ENCODE measurements around the gene GRPEL1. TPM values are rescaled to one million over a fixed set of nuclear protein-coding genes. Genes with fewer than 3 reads are reported as not detected.

GRPEL1 gene
- total RNA-seq, 1 experiment from 2014 or later, result 40.7 TPM

- H2BK15ac ChIP-seq (ENCODE audit: low read depth, low read length), result no peak overlapping the region
- H3K27ac ChIP-seq (ENCODE audit: insufficient read length, low read depth, low read length), result no peak overlapping the region
- no peaks in the 10 kb centered on the region for H4K20me1 ChIP-seq (ENCODE audit: control insufficient read depth, insufficient read depth, insufficient read length)
- no peak overlapping the region for H4K5ac ChIP-seq (ENCODE audit: insufficient read length, low read depth, low read length)
- H3K79me1 ChIP-seq (ENCODE audit: insufficient read depth, low read depth, low read length, poor library complexity, severe bottlenecking), result peaks cover 13% of the 10 kb centered on the region
- no peak overlapping the region for H3K27ac Mint-ChIP-seq
- H2BK12ac ChIP-seq (ENCODE audit: insufficient read length, low read depth, low read length), result no peak overlapping the region
- H3K36me3 Mint-ChIP-seq (ENCODE audit: insufficient read depth in 1 of 3, low read depth in 3 of 3), result peaks cover 38 to 66% (median 63%) of the 10 kb centered on the region in 3 experiments
- no peak overlapping the region for H3K4ac ChIP-seq (ENCODE audit: low read depth, low read length)
- H3K18ac ChIP-seq (ENCODE audit: insufficient read length, low read depth, low read length), result no peak overlapping the region
- TF ChIP-seq, protein P1, sequence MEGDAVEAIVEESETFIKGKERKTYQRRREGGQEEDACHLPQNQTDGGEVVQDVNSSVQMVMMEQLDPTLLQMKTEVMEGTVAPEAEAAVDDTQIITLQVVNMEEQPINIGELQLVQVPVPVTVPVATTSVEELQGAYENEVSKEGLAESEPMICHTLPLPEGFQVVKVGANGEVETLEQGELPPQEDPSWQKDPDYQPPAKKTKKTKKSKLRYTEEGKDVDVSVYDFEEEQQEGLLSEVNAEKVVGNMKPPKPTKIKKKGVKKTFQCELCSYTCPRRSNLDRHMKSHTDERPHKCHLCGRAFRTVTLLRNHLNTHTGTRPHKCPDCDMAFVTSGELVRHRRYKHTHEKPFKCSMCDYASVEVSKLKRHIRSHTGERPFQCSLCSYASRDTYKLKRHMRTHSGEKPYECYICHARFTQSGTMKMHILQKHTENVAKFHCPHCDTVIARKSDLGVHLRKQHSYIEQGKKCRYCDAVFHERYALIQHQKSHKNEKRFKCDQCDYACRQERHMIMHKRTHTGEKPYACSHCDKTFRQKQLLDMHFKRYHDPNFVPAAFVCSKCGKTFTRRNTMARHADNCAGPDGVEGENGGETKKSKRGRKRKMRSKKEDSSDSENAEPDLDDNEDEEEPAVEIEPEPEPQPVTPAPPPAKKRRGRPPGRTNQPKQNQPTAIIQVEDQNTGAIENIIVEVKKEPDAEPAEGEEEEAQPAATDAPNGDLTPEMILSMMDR (conservative IDR thresholded peaks at IDR 0.05), result no peak
- H3K23me2 ChIP-seq (ENCODE audit: insufficient read length, low read depth, low read length, poor library complexity, severe bottlenecking), result peaks cover 5% of the 10 kb centered on the region
- H2AK5ac ChIP-seq (ENCODE audit: insufficient read length, low read length), result no peak overlapping the region
- H3K23ac ChIP-seq (ENCODE audit: insufficient read length, low read depth, low read length), result no peak overlapping the region
- H4K91ac ChIP-seq (ENCODE audit: insufficient read length, low read depth, low read length), result no peak overlapping the region
- no peak overlapping the region for H4K8ac ChIP-seq (replicated peaks; ENCODE audit: insufficient read length, low read depth, low read length)
- H3K14ac ChIP-seq (ENCODE audit: insufficient read depth, low read length), result no peak overlapping the region
- H3K27me3 Mint-ChIP-seq (ENCODE audit: low read depth), result peaks cover 1% of the 10 kb centered on the region
- WGBS (ENCODE audit: extremely low coverage, insufficient read length, low lambda C conversion rate), result no CpG with 5 or more reads among the region's 4 CpGs
- H2BK120ac ChIP-seq (ENCODE audit: low read depth, low read length, poor library complexity, severe bottlenecking), result no peak overlapping the region
- no peak for DNase-seq
- H3K4me1 Mint-ChIP-seq, result peaks cover 7 to 14% of the 10 kb centered on the region in 2 experiments
- H3K9me3 Mint-ChIP-seq, result no peaks in the 10 kb centered on the region
- H3T11ph ChIP-seq (ENCODE audit: low read length), result no peak overlapping the region
- H3K4me2 ChIP-seq (ENCODE audit: insufficient read depth, insufficient read length, low read length), result no peak overlapping the region
- no peaks in the 10 kb centered on the region for H3K9me3 ChIP-seq (ENCODE audit: control insufficient read depth, low read depth, low read length)
- no peak overlapping the region for H2BK20ac ChIP-seq (ENCODE audit: low read depth, low read length, poor library complexity, severe bottlenecking)
- no peak overlapping the region for H3K56ac ChIP-seq (ENCODE audit: insufficient read length, low read depth, low read length)
- no peak overlapping the region for H3K4me3 Mint-ChIP-seq
- H3K79me2 ChIP-seq (ENCODE audit: insufficient read depth, low read length), result peaks cover 16% of the 10 kb centered on the region; the same call in 1 of the 2 replicates
- H3K4me1 ChIP-seq (ENCODE audit: insufficient read depth, low read length), result peaks cover 4% of the 10 kb centered on the region
- no peaks in the 10 kb centered on the region; the same call in 1 of the 2 replicates for H3K27me3 ChIP-seq (ENCODE audit: insufficient read depth, low read length)
- H2BK5ac ChIP-seq (ENCODE audit: insufficient read length, low read length), result no peak overlapping the region
- no peak overlapping the region for H3K9ac ChIP-seq (ENCODE audit: extremely low read depth, insufficient read length, low read length)
- H2AFZ ChIP-seq (ENCODE audit: low read length), result no peak overlapping the region
These were observed 4.5 kb downstream of the GRPEL1 start for GRCh38 chr4:7063362-7063761.

All from H9 (cell line).